K562 (cell line): ENCODE measurements around the gene ZFAND3. TPM values are rescaled to one million over a fixed set of nuclear protein-coding genes. Genes with fewer than 3 reads are reported as not detected.

Experiments used
- ATAC-seq: fragments of 200-7000 bp; cut with Tn5 transposase; 3 replicates; pipeline ENCODE4 v1.9.1; 2020; ENCODE audit warnings: moderate library complexity
- BruUV-seq: library from RNA; stranded (reverse); fragments of 400-500 nt; replicated peaks from 2 replicates; lab custom pipeline; 2021; lab: Mats Ljungman, UMichigan
- CTCF ChIA-PET: fragments of 300-600 bp; formaldehyde crosslinking; extraction: SDS; loops from one replicate; lab custom pipeline; 2021; ENCODE audit warnings: low intra/inter-chr PET ratio; lab: Yijun Ruan, JAX
- POLR2A ChIA-PET: fragments of 300-600, 350-650 bp; sonication (Branson Sonifier 250); formaldehyde crosslinking; extraction: SDS; loops from one replicate; lab custom pipeline; 2021; ENCODE audit warnings: antibody characterized with exemption, inconsistent platforms; lab: Yijun Ruan, JAX
- DNase-seq, 4 experiments: peaks; one replicate each; pipeline versions ENCODE4 v3.0.0 to v3.0.0-alpha.2; 2011 to 2018; ENCODE audit warnings: low spot score in 3 of 4, mixed read lengths in 3 of 4; ENCODE audit errors: extremely low read depth in 1 of 4
- FAIRE-seq: peaks from 2 replicates; lab custom pipeline; 2011; peaks lifted over from hg19 to GRCh38; lab: Jason Lieb, UNC
- H2AFZ ChIP-seq: 2 replicates; pipeline ENCODE4 v1.6.0; 2011; ENCODE audit warnings: low read depth, low read length, control low read depth, inconsistent platforms
- H3K27ac ChIP-seq: fragments of 200-600 bp; 3 replicates; pipeline ENCODE4 v1.8.0; 2011; ENCODE audit warnings: low read depth, mild to moderate bottlenecking, control low read depth, inconsistent platforms, low read length, moderate library complexity, mixed read lengths; ENCODE audit errors: extremely low read depth
- H3K27me3 ChIP-seq, 2 experiments: fragments of 300-600 bp in 1 of 2; 2 replicates in 1 of 2; 3 replicates in 1 of 2; pipeline versions ENCODE4 v1.6.0 to v1.8.0; 2011; ENCODE audit warnings: inconsistent platforms in 2 of 2, low read length in 2 of 2, mild to moderate bottlenecking in 1 of 2, mixed read lengths in 1 of 2, moderate library complexity in 1 of 2; ENCODE audit not compliant: control insufficient read depth in 2 of 2, insufficient read depth in 2 of 2
- H3K36me3 ChIP-seq: fragments of 300-600 bp; 3 replicates; pipeline ENCODE4 v1.8.0; 2011; ENCODE audit warnings: mild to moderate bottlenecking, low read length, inconsistent platforms; ENCODE audit not compliant: control insufficient read depth, insufficient read depth
- H3K4me1 ChIP-seq, 2 experiments: fragments of 200-600 bp in 1 of 2; replicated peaks in 1 of 2; 2 replicates in 1 of 2; 3 replicates in 1 of 2; pipeline versions ENCODE4 v1.5.1 to v1.8.0; 2011; ENCODE audit warnings: inconsistent platforms in 2 of 2, low read length in 2 of 2, mild to moderate bottlenecking in 1 of 2, mixed read lengths in 1 of 2, moderate library complexity in 1 of 2; ENCODE audit not compliant: control insufficient read depth in 2 of 2, insufficient read depth in 2 of 2
- H3K4me2 ChIP-seq: 2 replicates; pipeline ENCODE4 v1.6.1; 2011; ENCODE audit warnings: low read length, control low read depth, inconsistent platforms, mixed read lengths; ENCODE audit not compliant: insufficient read depth
- H3K4me3 ChIP-seq: fragments of 200-600 bp; sonication (generic), shearing (Covaris generic); 2 replicates; pipeline ENCODE4 v1.5.1; 2016; ENCODE audit warnings: control low read depth, inconsistent platforms
- H3K79me2 ChIP-seq: fragments of 200-600 bp; 3 replicates; pipeline ENCODE4 v1.8.0; 2011; ENCODE audit warnings: low read length, inconsistent platforms; ENCODE audit not compliant: control insufficient read depth, insufficient read depth
- H3K9ac ChIP-seq, 2 experiments: 2 replicates each; pipeline versions ENCODE4 v1.6.0 to v1.6.1; 2011; ENCODE audit warnings: low read depth in 2 of 2, low read length in 2 of 2, control low read depth in 1 of 2, inconsistent platforms in 1 of 2, mild to moderate bottlenecking in 1 of 2, mixed read lengths in 1 of 2; ENCODE audit not compliant: insufficient read depth in 1 of 2
- H3K9me1 ChIP-seq: one replicate; pipeline ENCODE4 v1.6.0; 2011; ENCODE audit warnings: inconsistent platforms, mild to moderate bottlenecking, low read length, moderate library complexity; ENCODE audit not compliant: control insufficient read depth, insufficient read depth
- H3K9me3 ChIP-seq: replicated peaks from 2 replicates; pipeline ENCODE4 v1.5.1; 2011; ENCODE audit warnings: low read depth, low read length, inconsistent platforms; ENCODE audit not compliant: control insufficient read depth, insufficient read depth
- H4K20me1 ChIP-seq: replicated peaks from 2 replicates; pipeline ENCODE4 v1.6.1; 2011; ENCODE audit warnings: low read length, inconsistent platforms, mixed read lengths; ENCODE audit not compliant: control insufficient read depth, insufficient read depth
- DMBX1 ChIP-seq: fragments of 250-450 bp; sonication (Bioruptor Pico); IDR thresholded peaks from 2 replicates; pipeline ENCODE4 v1.8.0; 2022; ENCODE audit warnings: inconsistent platforms, mild to moderate bottlenecking, moderate library complexity, borderline replicate concordance
- EWSR1 ChIP-seq: fragments of 450-650 bp; IDR thresholded peaks from 2 replicates; pipeline ENCODE4 v1.6.1; 2018; ENCODE audit warnings: borderline replicate concordance, mild to moderate bottlenecking, low read depth, moderate library complexity; ENCODE audit not compliant: partially characterized antibody
- HDAC8 ChIP-seq: fragments of 450-650 bp; IDR thresholded peaks from 2 replicates; pipeline ENCODE4 v1.6.1; 2016; ENCODE audit warnings: mild to moderate bottlenecking, missing genetic modification characterization, moderate library complexity, missing compliant biosample characterization
- KDM5B ChIP-seq: fragments of 200-600 bp; sonication (generic); IDR thresholded peaks from 2 replicates; pipeline ENCODE4 v1.6.1; 2012; ENCODE audit warnings: low read depth, mild to moderate bottlenecking, moderate library complexity, low read length, control low read depth, inconsistent platforms; ENCODE audit not compliant: insufficient replicate concordance
- NCOA4 ChIP-seq: fragments of 450-650 bp; IDR thresholded peaks from 2 replicates; pipeline ENCODE4 v1.6.1; 2018; ENCODE audit warnings: mild to moderate bottlenecking; ENCODE audit not compliant: partially characterized antibody
- NFATC3 ChIP-seq: fragments of 450-650 bp; IDR thresholded peaks from 2 replicates; pipeline ENCODE4 v1.6.1; 2017; ENCODE audit warnings: mild to moderate bottlenecking
- NFYB ChIP-seq: IDR thresholded peaks from 2 replicates; pipeline ENCODE4 v1.6.1; 2011; ENCODE audit warnings: mild to moderate bottlenecking, moderate library complexity; ENCODE audit not compliant: insufficient read length; ENCODE audit errors: extremely low read depth
- RHOXF2B ChIP-seq: fragments of 250-450 bp; sonication (Bioruptor Pico); conservative IDR thresholded peaks from 2 replicates; pipeline ENCODE4 v1.5.1; 2021
- SAP30 ChIP-seq: fragments of 200-600 bp; sonication (generic); IDR thresholded peaks from 2 replicates; pipeline ENCODE4 v1.6.1; 2012; ENCODE audit warnings: borderline replicate concordance, low read depth, mild to moderate bottlenecking, moderate library complexity, low read length, control low read depth, inconsistent platforms; ENCODE audit not compliant: insufficient read depth, poor library complexity, severe bottlenecking
- SMARCA5 ChIP-seq: fragments of 450-650 bp; IDR thresholded peaks from 2 replicates; pipeline ENCODE4 v1.6.1; 2016
- SRSF7 ChIP-seq: fragments of 200-400 bp; formaldehyde crosslinking; optimal IDR thresholded peaks from 2 replicates; pipeline ENCODE3; 2017; ENCODE audit warnings: mild to moderate bottlenecking, low read depth, low read length
- THRB ChIP-seq: fragments of 450-650 bp; formaldehyde crosslinking; conservative IDR thresholded peaks from 2 replicates; pipeline ENCODE4 v1.4.0; 2022; ENCODE audit warnings: mild to moderate bottlenecking, missing genetic modification characterization
- ZBTB1 ChIP-seq: sonication (generic); formaldehyde crosslinking; IDR thresholded peaks from 2 replicates; pipeline ENCODE4 v1.8.1; 2023; ENCODE audit warnings: missing genetic modification reagents, low read depth, mild to moderate bottlenecking, borderline replicate concordance
- ZNF184 ChIP-seq: sonication (generic); formaldehyde crosslinking; IDR thresholded peaks from 2 replicates; pipeline ENCODE4 v1.5.0; 2020; ENCODE audit warnings: missing genetic modification reagents
- ZNF384 ChIP-seq: IDR thresholded peaks from 2 replicates; pipeline ENCODE4 v1.6.1; 2012; ENCODE audit warnings: low read depth, low read length, improper control_type of control experiment
- ZNF431 ChIP-seq: sonication (generic); formaldehyde crosslinking; IDR thresholded peaks from 2 replicates; pipeline ENCODE4 v1.8.0; 2022; ENCODE audit warnings: mild to moderate bottlenecking, missing genetic modification reagents
- in situ Hi-C: fragments of 300-500 bp; cut with MboI; formaldehyde crosslinking; loops from 4 replicates; pipeline ENCODE4 v1.15.0; 2018; ENCODE audit warnings: inconsistent platforms, mixed read lengths
- intact Hi-C: fragments of 100-400 bp; cut with micrococcal nuclease; formaldehyde crosslinking; loops from 2 replicates; pipeline ENCODE4 v1.14.2; 2022
- polyA plus RNA-seq, 8 experiments: library from polyadenylated mRNA; depleted of rRNA in 4 of 8; stranded (reverse) in 5 of 8; unstranded in 3 of 8; fragments of >200 nt; fragmentation: Nextera tagmentation in 2 of 8; fragmentation: Illumina TruSeq in 1 of 8; extraction: Ambion mirVana in 2 of 8; extraction: Trizol in 1 of 8; gene quantifications; 2 replicates each; pipeline versions ENCODE4 v1.2.1 to v1.2.3, GENCODE V29; 2011 to 2014; ENCODE audit warnings: inconsistent platforms in 1 of 8, missing spikeins in 1 of 8
- total RNA-seq, 7 experiments: library from RNA; depleted of rRNA in 6 of 7; stranded (reverse); fragments of >200 nt in 6 of 7; fragmentation: Illumina TruSeq in 2 of 7; extraction: Trizol in 2 of 7; gene quantifications; 2 replicates each; pipeline versions ENCODE4 v1.2.1 to v1.2.3, GENCODE V29; 2011 to 2021; ENCODE audit warnings: low replicate concordance in 1 of 7

Gene ZFAND3
- total and polyA plus RNA-seq, 9 of the 15 experiments (the other 6 are each of a cell fraction or from before 2014, with no cell fraction given): 0.81 to 26.6 (median 11.8) TPM

GRCh38 chr6:37889486-37889885, 70.0 kb downstream of the ZFAND3 start:
- no peak for FAIRE-seq
- intact Hi-C loops: no loop called here
- TF ChIP-seq SAP30 (no peak), KDM5B (no peak), NCOA4 (no peak), ZNF431 (CRISPR knock-in tag) (no peak), SRSF7 (no peak), ZNF184 (CRISPR knock-in tag) (no peak), RHOXF2B (no peak), HDAC8 (tag) (no peak), SMARCA5 (no peak), EWSR1 (no peak), NFYB (no peak), DMBX1 (no peak), NFATC3 (no peak), THRB (CRISPR knock-in tag) (no peak), ZBTB1 (CRISPR knock-in tag) (no peak), ZNF384 (no peak)
- no peak overlapping the region for H3K27ac ChIP-seq
- H3K79me2 ChIP-seq: peaks cover 11% of the 10 kb centered on the region; the same call in 1 of the 3 replicates
- H3K9me3 ChIP-seq: no peaks in the 10 kb centered on the region
- in situ Hi-C loops: no loop called here
- no peak overlapping the region for H2AFZ ChIP-seq
- ChIA-PET POLR2A (interaction anchor here (0.7 to 1.3 kb wide), 2 partner anchors 8 to 9 kb away, joined by 3 to 7 read pairs; no protein-coding TSS in a partner anchor), CTCF (no interaction called here)
- no peaks in the 10 kb centered on the region for H3K36me3 ChIP-seq
- BruUV-seq: no TSS peak
- H3K9ac ChIP-seq: no peak overlapping the region
- no peak overlapping the region for H3K4me3 ChIP-seq
- H4K20me1 ChIP-seq: peaks cover 12% of the 10 kb centered on the region
- no peak overlapping the region for H3K4me2 ChIP-seq
- DNase-seq: no peak
- H3K27me3 ChIP-seq: no peaks in the 10 kb centered on the region
- no peaks in the 10 kb centered on the region for H3K9me1 ChIP-seq
- H3K4me1 ChIP-seq: no peaks in the 10 kb centered on the region
- ATAC-seq: no peak
